ENCODE measurements around the gene MAB21L4.

GRCh38 chr2:240852671-240853314 is 43.2 kb downstream of the MAB21L4 start:
- TF ChIP-seq CTCF (IDR thresholded peaks at IDR 0.05) (no peak), EP300 (IDR thresholded peaks at IDR 0.05; ENCODE audit: low read depth) (no peak), POLR2AphosphoS5 (IDR thresholded peaks at IDR 0.05) (no peak)

All from transverse colon (tissue), 4 donors.